ENCODE results near the gene IGSF8.
A peak's percentile ranks its signal among the peaks of the same experiment; 100 is the strongest.
"Not testable (repeated sequence)": the region's sequence is repeated elsewhere in the genome, so short reads cannot be mapped to it uniquely, and the experiment has no call there.

IGSF8 gene

GRCh38 chr1:160050619-160051018 is 47.8 kb downstream of the IGSF8 start:
- H3K4me3 ChIP-seq (ENCODE audit: low read length) = no peak overlapping the region
- no peak for DNase-seq (ENCODE audit: low read depth, low spot score)

DNA sequence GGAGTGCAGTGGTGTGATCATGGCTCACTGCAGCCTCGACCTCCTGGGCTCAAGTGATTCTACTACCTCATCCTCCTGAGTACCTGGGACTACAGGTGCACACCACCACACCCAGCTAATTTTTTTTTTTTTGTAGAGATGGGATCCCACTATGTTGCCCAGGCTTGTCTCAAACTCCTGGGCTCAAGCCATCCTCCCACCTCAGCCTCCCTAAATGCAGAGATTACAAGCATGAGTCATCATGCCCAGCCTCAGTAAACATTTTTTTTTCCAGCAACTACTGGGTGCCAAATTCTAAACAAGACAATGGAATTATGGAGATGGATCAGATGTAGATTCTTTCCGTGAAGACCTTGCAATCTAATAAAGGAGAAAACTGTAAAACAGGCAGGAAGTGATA is 48.2 kb downstream of the IGSF8 start:
- not testable (repeated sequence) for DNase-seq (ENCODE audit: low read depth, low spot score)

GRCh38 chr1:160049101-160049500 is 49.3 kb downstream of the IGSF8 start:
- no peak for DNase-seq (ENCODE audit: low read depth, low spot score)
- no peak overlapping the region for H3K4me3 ChIP-seq (ENCODE audit: low read length)

More for the DNA sequence above, 48.2 kb downstream of the IGSF8 start:
- not testable (repeated sequence) for H3K4me3 ChIP-seq (ENCODE audit: low read length)

DNA sequence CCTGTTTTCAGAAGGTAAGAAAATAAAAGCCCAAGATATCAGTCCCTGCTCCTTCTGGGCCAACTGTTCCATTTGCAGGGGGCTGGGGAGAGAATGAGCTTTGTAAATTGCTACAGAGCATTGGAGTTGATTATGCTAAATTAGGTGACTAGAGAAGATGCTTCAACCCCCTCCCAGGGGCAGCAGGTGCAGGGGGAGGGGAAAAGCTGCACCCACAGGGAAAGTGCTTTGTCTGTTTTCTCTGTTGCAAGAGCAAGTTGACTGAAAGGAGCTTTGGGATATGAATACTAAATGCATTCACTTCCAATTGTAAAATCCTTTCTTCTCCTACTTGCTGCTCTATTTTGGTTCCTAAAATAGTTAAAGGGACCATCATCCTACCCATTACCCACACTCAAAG is 50.1 kb downstream of the IGSF8 start:
- DNase-seq (ENCODE audit: low read depth, low spot score) = no peak
- no peak overlapping the region for H3K4me3 ChIP-seq (ENCODE audit: low read length)

DNA sequence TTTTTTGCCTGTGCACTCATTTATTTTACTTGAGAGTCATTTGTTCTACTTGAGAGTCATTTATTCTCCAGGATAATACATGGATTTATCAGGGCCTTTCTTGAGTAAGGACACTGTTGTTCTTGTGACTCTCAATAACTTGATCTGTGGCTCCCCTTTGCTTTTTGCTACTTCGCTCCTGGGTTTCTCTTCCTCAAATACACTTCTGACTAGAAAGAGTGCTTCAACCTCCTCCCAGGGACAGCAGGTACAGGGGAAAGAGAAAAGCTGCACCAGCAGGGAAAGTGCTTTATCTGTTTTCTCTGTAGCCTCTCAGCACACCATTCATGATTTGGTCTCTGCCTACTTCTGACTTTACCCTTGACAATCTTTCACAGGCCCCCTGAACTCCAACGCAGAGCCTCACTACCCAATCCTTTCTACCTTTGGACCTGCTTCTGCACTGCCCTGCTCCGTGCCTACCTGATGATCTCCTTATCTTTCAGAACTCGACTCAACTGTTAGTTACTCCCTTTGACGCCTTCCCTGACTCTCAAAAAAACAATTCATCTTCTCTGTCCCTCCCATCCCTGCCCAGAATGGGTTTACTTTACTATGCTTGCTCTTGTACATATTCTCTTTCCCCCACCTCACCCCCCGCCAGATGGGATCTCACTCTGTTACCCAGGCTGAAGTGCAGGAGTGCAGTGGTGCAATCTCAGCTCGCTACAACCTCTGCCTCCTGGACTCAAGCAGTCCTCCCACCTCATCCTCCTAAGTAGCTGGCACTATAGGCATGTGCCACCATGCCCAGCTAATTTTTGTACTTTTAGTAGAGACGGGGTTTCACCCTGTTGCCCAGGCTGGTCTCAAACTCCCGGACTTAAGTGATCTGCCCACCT is 51.1 kb downstream of the IGSF8 start:
- peak overlapping the region; percentile 33 for H3K4me3 ChIP-seq (ENCODE audit: low read length)
- DNase-seq (ENCODE audit: low read depth, low spot score) = no peak

GRCh38 chr1:160046494-160047110 is 51.8 kb downstream of the IGSF8 start:
- DNase-seq (ENCODE audit: low read depth, low spot score) = peak; percentile 46

DNA sequence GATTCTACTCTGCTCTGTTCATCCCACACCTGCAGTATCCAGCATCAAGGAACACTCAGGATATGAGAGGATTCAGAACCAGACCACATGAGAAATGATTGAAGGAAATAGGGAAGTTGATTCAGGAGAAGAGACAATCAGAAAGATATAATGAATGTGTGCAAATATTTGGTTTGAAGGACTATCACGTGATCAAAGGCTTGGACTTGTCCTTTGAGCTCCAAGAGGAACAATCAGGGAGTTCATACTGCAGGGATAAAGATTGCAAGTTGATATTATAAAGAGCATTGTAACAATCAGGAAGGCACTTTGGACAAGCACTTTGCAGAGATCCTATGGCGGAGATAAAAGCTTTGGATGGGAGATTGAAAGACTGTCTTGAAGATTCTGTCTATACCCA is 52.8 kb downstream of the IGSF8 start:
- no peak overlapping the region for H3K4me3 ChIP-seq (ENCODE audit: low read length)
- no peak for DNase-seq (ENCODE audit: low read depth, low spot score)

More at GRCh38 chr1:160046494-160047110, 51.8 kb downstream of the IGSF8 start:
- peak overlapping the region; percentile 33 for H3K4me3 ChIP-seq (ENCODE audit: low read length)

DNA sequence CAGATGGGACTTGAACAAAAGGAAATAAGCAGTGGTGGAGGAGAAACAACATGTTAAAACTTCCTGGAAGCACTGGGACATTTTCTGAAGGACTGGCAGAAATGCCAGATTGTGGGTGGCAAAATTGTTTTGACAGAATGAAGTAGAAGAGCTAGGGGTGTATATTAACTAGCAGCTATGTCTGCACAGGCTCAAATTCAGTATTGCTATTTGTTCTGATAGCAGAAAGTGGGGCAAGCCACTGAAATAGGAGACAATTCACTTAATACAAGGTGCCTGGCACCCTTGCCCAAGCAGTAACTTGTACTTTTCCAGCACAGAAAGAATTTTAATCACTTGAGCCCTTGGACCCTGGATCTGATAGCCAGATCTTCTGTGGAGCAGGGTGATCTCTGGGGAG is 54.9 kb downstream of the IGSF8 start:
- no peak overlapping the region for H3K4me3 ChIP-seq (ENCODE audit: low read length)
- DNase-seq (ENCODE audit: low read depth, low spot score) = no peak
